ENCODE measurements around the gene ABHD17B. TPM values are rescaled to one million over a fixed set of nuclear protein-coding genes. Genes with fewer than 3 reads are reported as not detected.
A peak's percentile ranks its signal among the peaks of the same experiment; 100 is the strongest.

ABHD17B gene
- total RNA-seq, 2 experiments from 2014 or later = 31.0 to 47.7 TPM

- intact Hi-C loops (cut with micrococcal nuclease; ENCODE audit: unreplicated experiment) = loop anchor here (1.0 to 2.0 kb wide), 3 partner anchors 25 to 114 kb away; no protein-coding TSS in a partner anchor
- H3K9me2 ChIP-seq (ENCODE audit: insufficient read depth, low read length) = no peaks in the 10 kb centered on the region
- no peaks in the 10 kb centered on the region for H3K9me3 ChIP-seq (ENCODE audit: low read length)
- H3K4me1 ChIP-seq (ENCODE audit: insufficient read depth, low read length, poor library complexity, severe bottlenecking) = peaks cover 37% of the 10 kb centered on the region
- peaks cover 15% of the 10 kb centered on the region for H3K36me3 ChIP-seq (ENCODE audit: insufficient read depth, low read length)
- peak overlapping the region; percentile 73 for H3K27ac ChIP-seq (ENCODE audit: low read depth, low read length, poor library complexity, severe bottlenecking)
- H3K4me2 ChIP-seq (ENCODE audit: low read length) = peak overlapping the region; percentile 87
- H2AFZ ChIP-seq (ENCODE audit: low read length) = no peak overlapping the region
- TF ChIP-seq CTCF (conservative IDR thresholded peaks at IDR 0.05; ENCODE audit: low read length) (no peak; the same call in 1 of the 2 replicates), EZH2phosphoT487 (IDR thresholded peaks at IDR 0.05; ENCODE audit: borderline replicate concordance, low read depth, low read length) (no peak)
- no TSS peak for BruUV-seq (replicated peaks)
- peaks cover 95% of the 10 kb centered on the region for H3K79me2 ChIP-seq (ENCODE audit: insufficient read depth, low read depth, low read length)
- CTCF ChIA-PET (ENCODE audit: unreplicated experiment) = interaction anchor here (1.0 kb wide), 1 partner anchor 127 kb away, joined by 3 read pairs; no protein-coding TSS in a partner anchor
- no peak for DNase-seq (ENCODE audit: low spot score)
- H3K4me3 ChIP-seq (ENCODE audit: low read depth, low read length, poor library complexity, severe bottlenecking) = peak overlapping the region; percentile 93
- H4K20me1 ChIP-seq (ENCODE audit: insufficient read depth, low read length) = peaks cover 27% of the 10 kb centered on the region
- POLR2A ChIA-PET = interaction anchor here (0.6 to 6.2 kb wide), 16 partner anchors 9 to 451 kb away, joined by 3 to 65 read pairs (median 8); no protein-coding TSS in a partner anchor
Observed at GRCh38 chr9:71910650-71911060, 338 bp downstream of the ABHD17B start.

GRCh38 chr9:71909887-71910649 lies 925 bp downstream of the ABHD17B start:
- BruUV-seq (replicated peaks) = no TSS peak
- ChIA-PET POLR2A (interaction anchor here (2.3 to 2.6 kb wide), 2 partner anchors 8 to 19 kb away, joined by 14 to 19 read pairs; no protein-coding TSS in a partner anchor), CTCF (ENCODE audit: unreplicated experiment) (no interaction called here)
- H2AFZ ChIP-seq (ENCODE audit: low read length) = no peak overlapping the region; the same call in 1 of the 2 replicates
- TF ChIP-seq CTCF (conservative IDR thresholded peaks at IDR 0.05; ENCODE audit: low read length) = peak; percentile 29
- no peak for TF ChIP-seq EZH2phosphoT487 (IDR thresholded peaks at IDR 0.05; ENCODE audit: borderline replicate concordance, low read depth, low read length)
- H3K4me2 ChIP-seq (ENCODE audit: low read length) = peak overlapping the region; percentile 87
- peaks cover 20% of the 10 kb centered on the region for H3K36me3 ChIP-seq (ENCODE audit: insufficient read depth, low read length)
- intact Hi-C loops (cut with micrococcal nuclease; ENCODE audit: unreplicated experiment) = loop anchor here (1.0 to 10.0 kb wide), 4 partner anchors 9 to 455 kb away; partner anchors contain the start of gene ZFAND5
- H3K9me3 ChIP-seq (ENCODE audit: low read length) = no peaks in the 10 kb centered on the region
- H3K4me1 ChIP-seq (ENCODE audit: insufficient read depth, low read length, poor library complexity, severe bottlenecking) = peaks cover 43% of the 10 kb centered on the region
- DNase-seq (ENCODE audit: low spot score) = peak; percentile 68
- H4K20me1 ChIP-seq (ENCODE audit: insufficient read depth, low read length) = peaks cover 30% of the 10 kb centered on the region
- H3K4me3 ChIP-seq (ENCODE audit: low read depth, low read length, poor library complexity, severe bottlenecking) = peak overlapping the region; percentile 93
- no peaks in the 10 kb centered on the region for H3K9me2 ChIP-seq (ENCODE audit: insufficient read depth, low read length)
- peak overlapping the region; percentile 73 for H3K27ac ChIP-seq (ENCODE audit: low read depth, low read length, poor library complexity, severe bottlenecking)
- peaks cover 95% of the 10 kb centered on the region for H3K79me2 ChIP-seq (ENCODE audit: insufficient read depth, low read depth, low read length)

All from OCI-LY7 (cell line).